Effector memory CD4-positive, alpha-beta T cell (primary cell): ENCODE results near the gene ITGBL1.
"Not testable (repeated sequence)": the region's sequence is repeated elsewhere in the genome, so short reads cannot be mapped to it uniquely, and the experiment has no call there.

Experiments
- DNase-seq, 3 donors: peaks; one replicate each; pipeline ENCODE4 v3.0.0-alpha.2; 2020
- H3K27ac ChIP-seq: 2 replicates; pipeline ENCODE4 v1.7.0; 2013; ENCODE audit warnings: mild to moderate bottlenecking, low read length, moderate library complexity; ENCODE audit not compliant: insufficient read depth, poor library complexity, severe bottlenecking
- H3K27me3 ChIP-seq: replicated peaks from 2 replicates; pipeline ENCODE4 v1.7.0; 2013; ENCODE audit warnings: mild to moderate bottlenecking, low read length; ENCODE audit not compliant: insufficient read depth, control insufficient read depth, poor library complexity, severe bottlenecking
- H3K36me3 ChIP-seq: 2 replicates; pipeline ENCODE4 v1.7.0; 2013; ENCODE audit warnings: mild to moderate bottlenecking, low read length, moderate library complexity; ENCODE audit not compliant: control insufficient read depth, insufficient read depth
- H3K4me1 ChIP-seq: 2 replicates; pipeline ENCODE4 v1.7.0; 2013; ENCODE audit warnings: low read length, mild to moderate bottlenecking; ENCODE audit not compliant: control insufficient read depth, insufficient read depth, poor library complexity, severe bottlenecking
- H3K4me3 ChIP-seq: 2 replicates; pipeline ENCODE4 v1.7.0; 2013; ENCODE audit warnings: low read length, low read depth, mild to moderate bottlenecking; ENCODE audit not compliant: insufficient read depth, poor library complexity, severe bottlenecking
- H3K9me3 ChIP-seq: 2 replicates; pipeline ENCODE4 v1.7.0; 2013; ENCODE audit warnings: mild to moderate bottlenecking, low read length, moderate library complexity; ENCODE audit not compliant: control insufficient read depth

ITGBL1 gene

DNA sequence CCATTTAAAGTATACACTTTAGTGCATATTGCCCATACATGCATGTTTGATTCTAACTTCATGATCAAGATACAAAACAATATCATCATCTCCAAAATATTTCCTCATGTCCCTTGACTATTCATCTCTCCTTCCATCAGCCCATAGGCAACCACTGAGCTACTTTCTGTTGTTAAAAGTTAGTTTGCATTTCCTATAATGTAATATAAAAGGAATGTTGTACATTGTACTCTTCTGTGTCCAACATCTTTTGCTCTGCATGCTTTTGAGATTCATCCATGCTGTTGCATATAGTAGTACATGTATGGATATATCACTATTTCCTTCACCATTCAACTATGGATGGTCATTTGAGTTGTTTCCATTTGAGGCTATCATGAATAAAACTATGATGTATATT lies 74.7 kb downstream of the ITGBL1 start:
- no peaks in the 10 kb centered on the region for H3K4me1 ChIP-seq
- H3K4me3 ChIP-seq, result no peak overlapping the region
- no peak overlapping the region for H3K27ac ChIP-seq
- DNase-seq, result no peak
- no peaks in the 10 kb centered on the region for H3K36me3 ChIP-seq
- no peaks in the 10 kb centered on the region for H3K27me3 ChIP-seq
- H3K9me3 ChIP-seq, result no peaks in the 10 kb centered on the region

DNA sequence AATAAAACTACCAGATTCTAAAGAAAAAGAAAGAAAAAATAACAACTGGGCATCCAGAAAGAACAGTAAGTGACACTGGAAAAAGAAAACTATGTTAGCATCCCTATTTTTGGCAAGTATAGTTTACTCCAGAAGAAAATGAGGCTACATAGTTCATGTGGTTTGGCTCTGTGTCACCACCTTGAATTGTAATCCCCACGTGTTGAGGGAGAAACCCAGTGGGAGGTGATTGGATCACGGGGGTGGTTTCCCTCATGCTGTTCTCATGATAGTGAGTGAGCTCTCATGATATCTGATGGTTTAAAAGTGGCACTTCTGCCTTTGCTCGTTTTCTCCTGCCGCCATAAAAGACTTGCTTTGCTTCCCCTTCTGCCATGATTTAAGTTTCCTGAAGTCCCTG lies 76.9 kb downstream of the ITGBL1 start:
- Histone ChIP-seq H3K4me1 (no peaks in the 10 kb centered on the region), H3K27me3 (no peaks in the 10 kb centered on the region), H3K4me3 (no peak overlapping the region), H3K36me3 (no peaks in the 10 kb centered on the region), H3K9me3 (no peaks in the 10 kb centered on the region), H3K27ac (no peak overlapping the region)
- no peak for DNase-seq

DNA sequence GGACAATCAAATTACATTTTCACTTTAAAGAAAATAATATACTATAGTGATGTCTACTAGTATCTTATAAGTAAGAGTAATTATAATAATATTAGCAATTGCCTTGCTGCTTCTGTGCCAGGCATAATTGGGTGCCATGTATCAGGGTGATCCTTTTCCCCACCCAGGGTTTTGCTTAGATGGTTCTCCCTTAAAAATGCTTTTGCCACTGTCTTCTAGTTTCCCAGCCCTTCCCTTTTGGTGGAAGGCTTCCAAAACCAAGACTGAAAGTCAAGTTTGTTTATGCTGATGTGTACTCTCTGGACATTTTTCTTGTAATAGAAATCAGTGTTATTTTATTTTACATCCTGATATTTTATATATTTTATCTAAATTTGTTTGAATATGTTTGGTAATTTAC lies 77.8 kb downstream of the ITGBL1 start:
- no peaks in the 10 kb centered on the region for H3K9me3 ChIP-seq
- no peak overlapping the region for H3K27ac ChIP-seq
- H3K27me3 ChIP-seq, result no peaks in the 10 kb centered on the region
- no peaks in the 10 kb centered on the region for H3K36me3 ChIP-seq
- DNase-seq, result no peak
- H3K4me3 ChIP-seq, result no peak overlapping the region
- no peaks in the 10 kb centered on the region for H3K4me1 ChIP-seq

DNA sequence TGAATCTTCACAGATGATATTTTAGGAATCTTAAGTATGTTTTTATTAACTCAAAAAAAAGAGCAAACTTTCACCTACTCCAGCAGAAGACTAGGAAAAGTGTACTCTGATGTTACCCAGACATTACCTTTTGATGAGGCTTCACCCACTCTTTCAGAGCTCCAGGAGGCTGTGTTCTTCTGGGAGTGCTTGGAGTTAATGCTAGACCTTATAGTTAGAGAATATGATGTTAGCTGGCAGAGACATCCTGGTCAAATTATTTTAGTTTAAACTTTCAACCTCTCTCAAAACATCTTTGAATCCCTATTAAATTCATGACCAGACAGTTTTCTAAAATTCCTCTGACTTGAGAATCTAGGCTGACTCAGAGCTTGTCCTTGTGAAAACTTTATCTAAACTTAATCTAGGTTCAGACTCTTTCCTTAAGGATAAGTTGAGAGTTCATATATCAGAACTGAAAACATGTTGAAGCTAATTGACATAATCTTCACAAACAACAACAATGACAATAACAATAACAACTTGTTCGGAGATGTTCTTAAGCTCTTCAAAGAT lies 82.8 kb downstream of the ITGBL1 start:
- Histone ChIP-seq H3K4me1 (no peaks in the 10 kb centered on the region), H3K27ac (no peak overlapping the region), H3K36me3 (no peaks in the 10 kb centered on the region), H3K4me3 (no peak overlapping the region), H3K27me3 (no peaks in the 10 kb centered on the region), H3K9me3 (no peaks in the 10 kb centered on the region)
- DNase-seq, result no peak

DNA sequence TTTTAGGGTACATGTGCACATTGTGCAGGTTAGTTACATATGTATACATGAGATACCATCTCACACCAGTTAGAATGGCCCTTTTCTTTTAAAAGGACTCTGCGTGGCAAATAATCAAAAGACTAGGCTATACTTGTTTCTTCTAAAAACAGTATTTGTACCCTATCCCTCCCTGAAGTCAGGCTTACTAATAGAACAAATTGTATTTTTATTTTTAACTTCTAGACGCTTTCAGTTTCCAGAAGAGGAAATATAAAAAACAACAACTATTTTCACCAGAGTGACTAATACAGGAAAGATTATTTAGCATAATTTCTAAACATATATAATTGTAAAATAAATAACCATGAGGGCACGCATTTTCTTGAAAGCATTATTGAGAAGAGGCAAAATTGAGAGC lies 83.6 kb downstream of the ITGBL1 start:
- Histone ChIP-seq H3K4me1 (no peaks in the 10 kb centered on the region), H3K27ac (no peak overlapping the region), H3K4me3 (no peak overlapping the region), H3K36me3 (no peaks in the 10 kb centered on the region), H3K9me3 (no peaks in the 10 kb centered on the region), H3K27me3 (no peaks in the 10 kb centered on the region)
- DNase-seq, result no peak

DNA sequence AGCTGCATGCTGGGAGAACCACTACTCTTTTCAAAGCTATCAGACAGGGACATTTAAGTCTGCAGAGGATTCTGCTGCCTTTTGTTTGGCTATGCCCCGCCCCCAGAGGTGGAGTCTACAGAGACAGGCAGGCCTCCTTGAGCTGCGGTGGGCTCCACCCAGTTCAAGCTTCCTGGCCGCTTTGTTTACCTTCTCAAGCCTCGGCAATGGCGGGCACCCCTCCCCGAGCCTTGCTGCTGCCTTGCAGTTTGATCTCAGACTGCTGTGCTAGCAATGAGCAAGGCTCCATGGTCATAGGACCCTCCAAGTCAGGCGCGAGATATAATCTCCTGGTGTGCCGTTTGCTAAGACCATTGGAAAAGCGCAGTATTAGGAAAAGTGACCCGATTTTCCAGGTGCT lies 92.1 kb downstream of the ITGBL1 start:
- H3K4me3 ChIP-seq, H3K36me3 ChIP-seq, H3K9me3 ChIP-seq, DNase-seq, H3K27ac ChIP-seq, H3K4me1 ChIP-seq, H3K27me3 ChIP-seq: not testable (repeated sequence)

DNA sequence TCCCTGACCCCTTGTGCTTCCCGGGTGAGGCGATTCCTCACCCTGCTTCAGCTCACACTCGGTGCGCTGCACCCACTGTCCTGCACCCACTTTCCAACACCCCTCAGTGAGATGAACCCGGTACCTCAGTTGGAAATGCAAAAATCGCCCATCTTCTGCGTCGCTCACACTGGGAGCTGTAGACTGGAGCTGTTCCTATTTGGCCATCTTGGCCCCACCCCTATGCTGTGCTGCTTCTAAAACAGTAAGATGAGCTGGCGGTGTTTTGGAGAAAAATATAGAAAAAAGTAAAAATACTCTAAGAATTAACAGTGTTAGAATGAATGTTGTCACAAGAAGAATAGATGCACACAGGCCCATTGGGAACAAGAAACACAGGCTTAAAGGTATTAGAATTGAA lies 92.5 kb downstream of the ITGBL1 start:
- no peaks in the 10 kb centered on the region for H3K36me3 ChIP-seq
- no peak overlapping the region for H3K4me3 ChIP-seq
- H3K9me3 ChIP-seq, result no peaks in the 10 kb centered on the region
- H3K27ac ChIP-seq, result no peak overlapping the region
- H3K4me1 ChIP-seq, result no peaks in the 10 kb centered on the region
- no peak for DNase-seq
- H3K27me3 ChIP-seq, result no peaks in the 10 kb centered on the region

DNA sequence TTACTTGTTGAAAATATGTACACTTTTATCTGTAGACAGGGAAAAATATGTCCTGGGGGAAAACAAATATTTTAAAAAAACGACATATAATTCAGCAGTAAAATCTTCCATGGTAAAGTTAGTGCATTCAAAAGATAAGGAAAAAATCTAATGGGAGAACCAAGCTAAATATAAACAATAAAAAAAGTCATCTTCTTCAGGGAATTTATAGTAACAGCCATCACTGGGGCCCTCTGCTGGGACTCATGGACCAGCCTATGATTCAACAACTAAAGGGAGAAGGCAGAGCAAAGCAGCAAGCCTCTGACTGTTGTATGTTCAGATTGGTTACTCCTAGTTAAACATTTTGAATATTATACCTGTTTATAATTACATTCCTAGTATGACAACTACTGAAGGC lies 93.0 kb downstream of the ITGBL1 start:
- Histone ChIP-seq H3K4me3 (no peak overlapping the region), H3K9me3 (no peaks in the 10 kb centered on the region), H3K27me3 (no peaks in the 10 kb centered on the region), H3K4me1 (no peaks in the 10 kb centered on the region), H3K27ac (no peak overlapping the region), H3K36me3 (no peaks in the 10 kb centered on the region)
- DNase-seq, result no peak

DNA sequence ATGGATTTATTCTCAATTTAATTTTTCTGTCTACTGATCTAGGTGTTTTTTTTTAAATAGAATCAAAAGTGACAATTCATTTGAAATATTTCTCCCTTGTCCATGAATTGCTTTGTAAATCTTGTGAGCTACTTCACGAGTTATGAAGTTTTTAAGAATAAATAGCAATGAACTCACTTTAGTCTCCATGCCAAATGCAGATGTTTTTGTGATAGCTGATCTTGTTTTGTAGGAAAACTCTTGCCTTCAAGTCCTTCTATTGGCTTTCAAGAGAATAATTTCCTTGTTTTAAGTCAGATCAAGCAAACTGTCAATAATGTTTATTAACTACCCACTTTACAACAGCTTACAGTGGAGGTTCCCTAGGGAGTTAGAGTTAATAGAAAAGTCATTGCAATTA lies 99.8 kb downstream of the ITGBL1 start:
- H3K9me3 ChIP-seq, result no peaks in the 10 kb centered on the region
- H3K36me3 ChIP-seq, result no peaks in the 10 kb centered on the region
- H3K27ac ChIP-seq, result no peak overlapping the region
- no peaks in the 10 kb centered on the region for H3K27me3 ChIP-seq
- no peak for DNase-seq
- H3K4me3 ChIP-seq, result no peak overlapping the region
- no peaks in the 10 kb centered on the region for H3K4me1 ChIP-seq

DNA sequence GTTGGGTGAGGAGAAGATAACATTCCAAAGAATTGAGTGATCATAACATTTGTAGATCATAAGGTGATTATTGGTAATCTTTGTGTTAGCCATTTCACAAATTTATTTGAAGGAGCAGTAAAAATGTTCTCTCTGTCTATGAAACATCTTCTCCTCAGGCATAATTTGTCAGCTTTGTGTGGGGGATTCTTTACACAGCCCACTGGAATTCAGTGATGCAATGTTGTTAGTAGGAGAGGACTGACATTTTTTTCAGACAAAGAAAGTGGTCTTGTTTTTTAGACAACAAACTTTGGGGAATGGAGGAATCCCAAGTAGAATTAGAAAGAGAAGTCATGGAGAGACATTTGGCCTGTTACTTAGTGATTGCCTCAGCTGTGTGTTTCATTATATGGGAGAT lies 100.3 kb downstream of the ITGBL1 start:
- no peak overlapping the region for H3K27ac ChIP-seq

More for the DNA sequence above, 100.3 kb downstream of the ITGBL1 start:
- no peak overlapping the region for H3K4me3 ChIP-seq
- H3K36me3 ChIP-seq, result no peaks in the 10 kb centered on the region
- DNase-seq, result no peak
- H3K4me1 ChIP-seq, result no peaks in the 10 kb centered on the region
- H3K27me3 ChIP-seq, result no peaks in the 10 kb centered on the region
- H3K9me3 ChIP-seq, result no peaks in the 10 kb centered on the region
